ENCODE data around the gene SMCO4.

The SMCO4 gene

GRCh38 chr11:93532806-93533205, 10.4 kb downstream of the SMCO4 start:
- DNase-seq (ENCODE audit: low spot score in 2 of 2): no peak
- Mint-ChIP-seq H3K9me3 (no peaks in the 10 kb centered on the region), H3K27ac (ENCODE audit: low read depth) (no peak overlapping the region), H3K4me1 (peaks cover 6% of the 10 kb centered on the region), H3K36me3 (ENCODE audit: insufficient read depth) (no peaks in the 10 kb centered on the region), H3K4me3 (no peak overlapping the region), H3K27me3 (peaks cover 7% of the 10 kb centered on the region)
- no peak for ATAC-seq (replicated peaks; ENCODE audit: extremely low read depth, poor library complexity, severe bottlenecking)

DNA sequence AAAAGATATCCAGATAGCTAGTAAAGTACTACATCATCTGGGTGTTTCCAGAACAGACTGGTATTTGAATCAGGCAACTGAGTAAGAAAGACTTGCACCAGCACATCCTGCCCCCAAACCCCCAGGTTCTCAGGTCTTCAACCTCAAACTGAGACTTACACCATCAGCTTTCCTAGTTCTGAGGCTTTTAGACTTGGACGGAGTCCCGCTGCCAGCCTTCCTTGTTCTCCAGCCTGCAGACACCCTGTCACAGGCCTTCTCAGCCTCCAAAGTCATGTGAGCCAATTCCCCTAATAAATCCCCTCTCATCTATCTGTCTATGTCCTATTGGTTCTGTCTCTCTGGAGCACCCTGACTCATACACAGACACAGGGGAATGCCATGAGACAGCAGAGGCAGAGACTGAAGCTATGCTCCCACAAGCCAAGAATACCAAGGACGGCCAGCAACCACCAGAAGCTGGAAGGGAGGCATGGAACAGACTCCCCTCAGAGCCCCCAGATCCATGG, 10.9 kb downstream of the SMCO4 start:
- peaks cover 7% of the 10 kb centered on the region for H3K27me3 Mint-ChIP-seq
- H3K9me3 Mint-ChIP-seq: no peaks in the 10 kb centered on the region
- no peaks in the 10 kb centered on the region for H3K36me3 Mint-ChIP-seq (ENCODE audit: insufficient read depth)
- no peak for DNase-seq (ENCODE audit: low spot score in 2 of 2)
- H3K4me3 Mint-ChIP-seq: no peak overlapping the region
- ATAC-seq (replicated peaks; ENCODE audit: extremely low read depth, poor library complexity, severe bottlenecking): no peak
- peaks cover 6% of the 10 kb centered on the region for H3K4me1 Mint-ChIP-seq
- H3K27ac Mint-ChIP-seq (ENCODE audit: low read depth): no peak overlapping the region

GRCh38 chr11:93530468-93530826, 12.7 kb downstream of the SMCO4 start:
- DNase-seq (ENCODE audit: low spot score in 2 of 2): no peak
- Mint-ChIP-seq H3K36me3 (ENCODE audit: insufficient read depth) (no peaks in the 10 kb centered on the region), H3K9me3 (no peaks in the 10 kb centered on the region), H3K4me1 (peaks cover 10% of the 10 kb centered on the region), H3K27me3 (peaks cover 6% of the 10 kb centered on the region), H3K4me3 (no peak overlapping the region), H3K27ac (ENCODE audit: low read depth) (no peak overlapping the region)
- no peak for ATAC-seq (replicated peaks; ENCODE audit: extremely low read depth, poor library complexity, severe bottlenecking)

- H3K9me3 Mint-ChIP-seq: no peaks in the 10 kb centered on the region
- no peaks in the 10 kb centered on the region for H3K36me3 Mint-ChIP-seq (ENCODE audit: insufficient read depth)
- DNase-seq (ENCODE audit: low spot score in 2 of 2): no peak
- H3K27ac Mint-ChIP-seq (ENCODE audit: low read depth): no peak overlapping the region
- ATAC-seq (replicated peaks; ENCODE audit: extremely low read depth, poor library complexity, severe bottlenecking): no peak
- no peak overlapping the region for H3K4me3 Mint-ChIP-seq
- peaks cover 10% of the 10 kb centered on the region for H3K4me1 Mint-ChIP-seq
- peaks cover under 1% of the 10 kb centered on the region for H3K27me3 Mint-ChIP-seq
Observed at GRCh38 chr11:93529707-93530467, 13.3 kb downstream of the SMCO4 start.

DNA sequence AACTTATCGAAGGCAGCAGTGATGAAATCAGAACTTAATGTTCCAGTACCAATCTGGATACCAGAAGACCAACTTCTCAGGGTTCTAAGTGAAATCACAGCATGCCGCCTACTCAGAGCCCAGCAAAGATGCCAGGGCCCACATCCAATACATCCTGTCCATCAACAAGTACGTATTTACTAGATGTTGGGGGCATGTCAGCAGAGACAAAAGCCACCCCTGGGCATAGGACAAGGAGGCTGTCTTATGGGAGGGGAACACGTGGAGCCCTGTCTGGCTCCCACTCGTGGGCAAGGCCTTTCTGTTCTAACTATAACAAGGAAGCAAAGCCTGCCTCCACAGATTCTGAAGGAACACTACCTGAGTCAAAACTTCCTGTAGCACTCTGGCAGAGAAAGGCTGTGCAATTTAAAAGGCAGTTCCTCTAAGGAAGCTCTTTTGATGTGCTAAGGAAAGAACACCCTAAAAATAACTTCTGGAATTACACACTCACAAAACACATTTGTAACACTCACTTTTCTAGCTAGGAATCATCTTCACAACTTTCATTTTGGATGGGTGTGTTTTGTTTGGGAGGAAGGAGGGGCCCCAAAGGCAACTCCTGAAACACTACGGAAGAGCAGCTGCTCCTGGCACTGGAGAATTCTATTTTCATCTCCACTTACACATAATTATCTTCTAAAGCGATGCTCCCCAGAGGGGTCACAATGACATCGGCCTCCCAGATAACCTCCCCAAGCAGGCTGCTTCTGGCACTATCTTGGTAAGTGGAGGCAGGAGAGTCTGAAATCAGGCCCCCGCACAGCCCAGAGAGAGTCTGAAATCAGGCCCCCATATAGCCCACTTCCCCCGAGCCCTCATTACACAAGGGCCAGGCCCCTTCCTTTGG, 14.2 kb downstream of the SMCO4 start:
- Mint-ChIP-seq H3K9me3 (no peaks in the 10 kb centered on the region), H3K4me3 (no peak overlapping the region), H3K36me3 (ENCODE audit: insufficient read depth) (no peaks in the 10 kb centered on the region), H3K4me1 (peaks cover 16% of the 10 kb centered on the region), H3K27ac (ENCODE audit: low read depth) (no peak overlapping the region), H3K27me3 (no peaks in the 10 kb centered on the region)
- DNase-seq (ENCODE audit: low spot score in 2 of 2) (no peak), ATAC-seq (replicated peaks; ENCODE audit: extremely low read depth, poor library complexity, severe bottlenecking) (no peak)

- H3K36me3 Mint-ChIP-seq (ENCODE audit: insufficient read depth): no peaks in the 10 kb centered on the region
- ATAC-seq (replicated peaks; ENCODE audit: extremely low read depth, poor library complexity, severe bottlenecking) (no peak), DNase-seq (ENCODE audit: low spot score in 2 of 2) (no peak)
- no peaks in the 10 kb centered on the region for H3K27me3 Mint-ChIP-seq
- H3K4me3 Mint-ChIP-seq: no peak overlapping the region
- no peak overlapping the region for H3K27ac Mint-ChIP-seq (ENCODE audit: low read depth)
- H3K9me3 Mint-ChIP-seq: no peaks in the 10 kb centered on the region
- peaks cover 20% of the 10 kb centered on the region for H3K4me1 Mint-ChIP-seq
Observed at GRCh38 chr11:93528252-93528651, 14.9 kb downstream of the SMCO4 start.

DNA sequence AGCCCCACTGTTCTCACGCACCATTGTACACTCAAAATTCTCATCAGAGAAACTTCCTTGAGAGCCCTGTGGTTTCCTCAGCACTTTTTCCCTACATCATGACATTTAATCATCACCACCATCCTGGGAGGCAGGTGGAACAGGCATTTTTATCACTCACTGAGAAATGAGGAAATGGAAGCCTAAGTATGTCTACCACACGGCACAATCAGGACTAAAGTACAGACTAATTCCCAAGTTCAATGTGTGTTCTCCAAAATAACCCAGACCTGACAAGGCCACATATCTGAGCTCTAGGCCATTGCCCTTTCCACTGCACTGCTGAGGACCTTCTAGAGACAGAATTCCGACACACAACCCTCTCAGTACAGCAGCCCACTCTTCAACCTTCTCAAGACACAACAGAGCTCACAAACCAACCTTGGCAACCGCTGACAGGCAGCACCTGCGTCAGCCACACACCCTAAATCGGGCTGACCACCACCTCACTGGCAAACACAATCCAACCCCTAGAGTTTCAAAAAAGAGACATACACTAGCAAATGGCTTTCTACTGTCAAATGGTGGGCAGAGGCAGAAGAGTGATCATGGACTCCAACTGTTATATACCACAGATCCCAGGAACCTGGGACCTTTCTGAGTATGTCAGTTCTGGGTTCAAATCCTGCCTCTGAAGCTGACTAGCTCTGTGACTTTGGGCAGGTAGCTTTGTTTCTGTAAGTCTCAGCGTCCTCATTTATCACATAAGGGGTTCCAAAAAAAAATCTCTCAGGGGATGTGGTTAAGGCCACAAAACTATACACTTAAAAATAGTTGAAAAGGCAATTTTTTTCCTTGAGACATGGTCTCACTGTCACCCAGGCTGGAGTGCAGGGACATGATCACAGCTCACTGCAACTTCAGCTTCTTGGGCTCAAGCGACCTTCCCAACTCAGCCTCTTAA, 16.3 kb downstream of the SMCO4 start:
- Mint-ChIP-seq H3K36me3 (ENCODE audit: insufficient read depth) (no peaks in the 10 kb centered on the region), H3K4me3 (no peak overlapping the region), H3K4me1 (peaks cover 20% of the 10 kb centered on the region), H3K27me3 (no peaks in the 10 kb centered on the region), H3K27ac (ENCODE audit: low read depth) (no peak overlapping the region), H3K9me3 (no peaks in the 10 kb centered on the region)
- no peak for ATAC-seq (replicated peaks; ENCODE audit: extremely low read depth, poor library complexity, severe bottlenecking)
- no peak for DNase-seq (ENCODE audit: low spot score in 2 of 2)

- ATAC-seq (replicated peaks; ENCODE audit: extremely low read depth, poor library complexity, severe bottlenecking): no peak
- Mint-ChIP-seq H3K36me3 (ENCODE audit: insufficient read depth) (peaks cover 3% of the 10 kb centered on the region), H3K9me3 (no peaks in the 10 kb centered on the region), H3K27ac (ENCODE audit: low read depth) (peak overlapping the region; percentile 30), H3K27me3 (no peaks in the 10 kb centered on the region), H3K4me1 (peaks cover 22% of the 10 kb centered on the region), H3K4me3 (no peak overlapping the region)
- DNase-seq (ENCODE audit: low spot score in 2 of 2): no peak
Observed at GRCh38 chr11:93526346-93526633, 16.9 kb downstream of the SMCO4 start.

DNA sequence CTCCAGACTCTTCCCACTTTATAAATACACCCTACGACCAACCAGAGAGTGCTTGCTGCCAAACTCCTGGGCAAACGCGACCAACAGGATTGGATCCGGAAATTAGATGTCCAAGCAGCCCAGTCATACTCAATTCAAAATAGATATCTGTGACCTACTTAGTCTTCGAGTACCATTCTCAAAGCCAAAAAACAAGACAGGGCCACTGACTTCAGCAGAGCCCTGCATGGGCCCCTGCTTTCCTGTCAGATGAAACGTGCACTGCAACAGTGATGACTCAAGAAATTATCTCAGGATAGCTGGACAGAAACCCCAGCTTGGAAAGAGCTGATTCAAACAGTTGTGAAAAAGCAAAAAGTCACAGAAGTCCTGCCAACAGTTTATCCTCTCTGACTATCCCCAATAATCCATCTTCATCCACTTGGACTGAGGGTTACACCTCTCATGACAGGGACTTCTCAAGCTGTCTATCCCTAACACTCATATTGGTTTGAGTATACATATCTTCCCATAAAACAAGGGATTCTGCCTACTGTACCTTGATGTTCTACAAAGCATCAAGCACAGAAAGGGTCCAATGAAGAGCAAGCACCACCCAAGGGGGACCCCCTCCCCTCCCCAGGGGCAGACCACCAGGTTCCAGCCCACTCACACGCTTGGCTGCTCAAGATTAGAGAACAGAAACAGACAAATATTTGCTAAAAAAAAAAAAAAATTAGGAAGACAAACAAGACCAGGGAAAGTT, 17.4 kb downstream of the SMCO4 start:
- Mint-ChIP-seq H3K4me1 (peaks cover 25% of the 10 kb centered on the region), H3K4me3 (no peak overlapping the region), H3K36me3 (ENCODE audit: insufficient read depth) (peaks cover 4% of the 10 kb centered on the region), H3K27me3 (no peaks in the 10 kb centered on the region), H3K9me3 (no peaks in the 10 kb centered on the region), H3K27ac (ENCODE audit: low read depth) (peak overlapping the region; percentile 30)
- ATAC-seq (replicated peaks; ENCODE audit: extremely low read depth, poor library complexity, severe bottlenecking) (no peak), DNase-seq (ENCODE audit: low spot score in 2 of 2) (no peak)

GRCh38 chr11:93524858-93525257, 18.3 kb downstream of the SMCO4 start:
- no peak for DNase-seq (ENCODE audit: low spot score in 2 of 2)
- H3K27ac Mint-ChIP-seq (ENCODE audit: low read depth): no peak overlapping the region
- H3K27me3 Mint-ChIP-seq: no peaks in the 10 kb centered on the region
- ATAC-seq (replicated peaks; ENCODE audit: extremely low read depth, poor library complexity, severe bottlenecking): no peak
- H3K36me3 Mint-ChIP-seq (ENCODE audit: insufficient read depth): peaks cover 4% of the 10 kb centered on the region
- no peaks in the 10 kb centered on the region for H3K9me3 Mint-ChIP-seq
- H3K4me3 Mint-ChIP-seq: no peak overlapping the region
- H3K4me1 Mint-ChIP-seq: peaks cover 21% of the 10 kb centered on the region

- peak overlapping the region; percentile 13 for H3K4me3 Mint-ChIP-seq
- ATAC-seq (replicated peaks; ENCODE audit: extremely low read depth, poor library complexity, severe bottlenecking) (no peak), DNase-seq (ENCODE audit: low spot score in 2 of 2) (no peak)
- no peaks in the 10 kb centered on the region for H3K27me3 Mint-ChIP-seq
- H3K36me3 Mint-ChIP-seq (ENCODE audit: insufficient read depth): peaks cover 4% of the 10 kb centered on the region
- no peaks in the 10 kb centered on the region for H3K9me3 Mint-ChIP-seq
- H3K27ac Mint-ChIP-seq (ENCODE audit: low read depth): no peak overlapping the region
- H3K4me1 Mint-ChIP-seq: peaks cover 21% of the 10 kb centered on the region
Observed at GRCh38 chr11:93524173-93524536, 19.0 kb downstream of the SMCO4 start.

All from central memory CD8-positive, alpha-beta T cell (primary cell).